ENCODE results near the gene TLK1. TPM values are rescaled to one million over a fixed set of nuclear protein-coding genes. Genes with fewer than 3 reads are reported as not detected.

TLK1 gene
- total and polyA plus RNA-seq, 2 of the 4 experiments (the other 2 are of a cell fraction): 7.3 to 12.5 TPM

DNA sequence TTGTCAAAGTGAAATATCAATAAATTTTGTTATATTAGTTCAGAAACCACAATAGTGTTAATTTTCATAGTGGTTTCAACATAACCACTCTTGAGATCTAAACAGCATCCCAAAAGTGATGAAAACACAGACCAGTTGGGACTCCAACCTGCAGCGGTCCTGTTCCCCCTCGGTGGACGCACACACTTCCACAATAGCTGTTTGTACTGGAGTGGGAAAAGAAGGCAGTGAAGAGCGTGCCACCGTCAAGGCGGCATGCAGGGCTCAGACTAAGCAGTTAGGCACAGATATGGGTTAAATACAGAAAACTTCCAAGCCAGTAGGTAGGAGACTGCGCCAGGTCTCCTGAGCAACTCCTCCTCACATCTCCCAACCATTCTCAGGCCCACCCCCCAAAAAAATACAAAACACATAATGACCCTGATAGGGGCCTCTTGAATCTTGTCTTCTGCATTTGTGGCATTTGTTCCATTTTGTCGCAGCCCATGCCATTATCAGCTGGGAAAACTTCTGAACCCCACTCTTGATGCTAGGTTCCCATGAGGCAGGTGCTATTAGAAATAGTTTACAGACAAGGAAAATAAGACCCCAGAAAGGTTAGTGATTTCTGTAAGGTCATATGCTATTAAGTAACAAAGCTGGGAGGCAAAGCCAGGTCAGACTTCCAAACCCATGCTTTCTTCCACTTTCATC is 174.0 kb downstream of the TLK1 start:
- no peak overlapping the region for H3K4ac ChIP-seq (ENCODE audit: low read depth, low read length)
- no peak overlapping the region for H2BK20ac ChIP-seq (ENCODE audit: low read depth, low read length)
- no peaks in the 10 kb centered on the region for H3K9me3 ChIP-seq (ENCODE audit: control insufficient read depth, insufficient read depth, low read length)
- DNase-seq: no peak
- no peak overlapping the region for H3K18ac ChIP-seq (ENCODE audit: low read depth, low read length)
- H3K4me2 ChIP-seq (ENCODE audit: low read depth, low read length): no peak overlapping the region
- no peak overlapping the region for H2BK120ac ChIP-seq (ENCODE audit: low read depth, low read length)
- ChIA-PET CTCF (interaction anchor here (0.6 kb wide), 1 partner anchor 594 kb away, joined by 3 read pairs; no protein-coding TSS in a partner anchor), POLR2A (ENCODE audit: unreplicated experiment) (interaction anchor here (0.6 kb wide), 1 partner anchor 1252 kb away, joined by 3 read pairs; no protein-coding TSS in a partner anchor)
- no peaks in the 10 kb centered on the region for H3K79me1 ChIP-seq (ENCODE audit: low read depth in 1 of 2, low read length in 2 of 2)
- H2BK15ac ChIP-seq (ENCODE audit: low read depth, low read length): no peak overlapping the region
- H4K20me1 ChIP-seq (ENCODE audit: insufficient read depth, low read length): no peaks in the 10 kb centered on the region
- H3K36me3 ChIP-seq (ENCODE audit: control insufficient read depth, insufficient read depth, low read length): no peaks in the 10 kb centered on the region
- H3K14ac ChIP-seq (replicated peaks; ENCODE audit: low read depth, low read length): no peak overlapping the region
- H3K4me3 ChIP-seq (ENCODE audit: insufficient read depth, low read depth, low read length): no peak overlapping the region
- no peak overlapping the region for H4K91ac ChIP-seq (ENCODE audit: insufficient read depth, low read depth, low read length)
- no peak overlapping the region for H3K56ac ChIP-seq (ENCODE audit: extremely low read depth, insufficient read depth, low read length)
- no peaks in the 10 kb centered on the region for H3K27me3 ChIP-seq (ENCODE audit: control insufficient read depth, insufficient read depth, low read length)
- no peak overlapping the region for H4K8ac ChIP-seq (ENCODE audit: low read depth in 2 of 2, low read length in 2 of 2)
- in situ Hi-C loops (cut with MboI; ENCODE audit: low sequenced_read_pairs): no loop called here
- no peak overlapping the region for H3K27ac ChIP-seq (ENCODE audit: insufficient read depth, low read length)
- no peak overlapping the region for H2AK5ac ChIP-seq (ENCODE audit: low read depth, low read length)
- no peak overlapping the region for H2AK9ac ChIP-seq (replicated peaks; ENCODE audit: low read depth, low read length, poor library complexity)
- ATAC-seq (ENCODE audit: low read depth): no peak
- no peak overlapping the region for H3K9ac ChIP-seq (ENCODE audit: low read depth, low read length)
- H3K9me1 ChIP-seq (ENCODE audit: insufficient read depth, low read length): no peaks in the 10 kb centered on the region
- H2AFZ ChIP-seq (replicated peaks; ENCODE audit: low read length, poor library complexity): no peak overlapping the region
- no peak for TF ChIP-seq CEBPB (IDR thresholded peaks at IDR 0.05; ENCODE audit: low read depth, low read length)
- no peak for TF ChIP-seq BHLHE40 (IDR thresholded peaks at IDR 0.05; ENCODE audit: low read depth, low read length)
- no peak for TF ChIP-seq NFE2L2 (IDR thresholded peaks at IDR 0.05; ENCODE audit: low read depth, low read length)
- TF ChIP-seq SMC3 (IDR thresholded peaks at IDR 0.05; ENCODE audit: low read depth, low read length): no peak
- TF ChIP-seq MAZ (IDR thresholded peaks at IDR 0.05; ENCODE audit: borderline replicate concordance, low read depth, low read length): no peak
- TF ChIP-seq CHD1 (IDR thresholded peaks at IDR 0.05; ENCODE audit: low read depth, low read length): no peak
- no peak for TF ChIP-seq RCOR1 (IDR thresholded peaks at IDR 0.05; ENCODE audit: insufficient replicate concordance, low read length)
- no peak for TF ChIP-seq MAFK (IDR thresholded peaks at IDR 0.05; ENCODE audit: low read depth, low read length)
- no peak for TF ChIP-seq FOS (IDR thresholded peaks at IDR 0.05; ENCODE audit: low read depth, low read length)
- no peak for TF ChIP-seq RAD21 (IDR thresholded peaks at IDR 0.05; ENCODE audit: low read length)
- no peak for TF ChIP-seq POLR2A (IDR thresholded peaks at IDR 0.05; ENCODE audit: low read depth, low read length)
- TF ChIP-seq, protein P1, sequence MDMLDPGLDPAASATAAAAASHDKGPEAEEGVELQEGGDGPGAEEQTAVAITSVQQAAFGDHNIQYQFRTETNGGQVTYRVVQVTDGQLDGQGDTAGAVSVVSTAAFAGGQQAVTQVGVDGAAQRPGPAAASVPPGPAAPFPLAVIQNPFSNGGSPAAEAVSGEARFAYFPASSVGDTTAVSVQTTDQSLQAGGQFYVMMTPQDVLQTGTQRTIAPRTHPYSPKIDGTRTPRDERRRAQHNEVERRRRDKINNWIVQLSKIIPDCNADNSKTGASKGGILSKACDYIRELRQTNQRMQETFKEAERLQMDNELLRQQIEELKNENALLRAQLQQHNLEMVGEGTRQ (IDR thresholded peaks at IDR 0.05; ENCODE audit: low read depth, low read length): no peak
- TF ChIP-seq, protein P2, sequence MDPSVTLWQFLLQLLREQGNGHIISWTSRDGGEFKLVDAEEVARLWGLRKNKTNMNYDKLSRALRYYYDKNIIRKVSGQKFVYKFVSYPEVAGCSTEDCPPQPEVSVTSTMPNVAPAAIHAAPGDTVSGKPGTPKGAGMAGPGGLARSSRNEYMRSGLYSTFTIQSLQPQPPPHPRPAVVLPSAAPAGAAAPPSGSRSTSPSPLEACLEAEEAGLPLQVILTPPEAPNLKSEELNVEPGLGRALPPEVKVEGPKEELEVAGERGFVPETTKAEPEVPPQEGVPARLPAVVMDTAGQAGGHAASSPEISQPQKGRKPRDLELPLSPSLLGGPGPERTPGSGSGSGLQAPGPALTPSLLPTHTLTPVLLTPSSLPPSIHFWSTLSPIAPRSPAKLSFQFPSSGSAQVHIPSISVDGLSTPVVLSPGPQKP (IDR thresholded peaks at IDR 0.05; ENCODE audit: borderline replicate concordance, low read depth, low read length): no peak
- TF ChIP-seq RFX5 (IDR thresholded peaks at IDR 0.05; ENCODE audit: low read depth, low read length): no peak
- TF ChIP-seq, protein P3, sequence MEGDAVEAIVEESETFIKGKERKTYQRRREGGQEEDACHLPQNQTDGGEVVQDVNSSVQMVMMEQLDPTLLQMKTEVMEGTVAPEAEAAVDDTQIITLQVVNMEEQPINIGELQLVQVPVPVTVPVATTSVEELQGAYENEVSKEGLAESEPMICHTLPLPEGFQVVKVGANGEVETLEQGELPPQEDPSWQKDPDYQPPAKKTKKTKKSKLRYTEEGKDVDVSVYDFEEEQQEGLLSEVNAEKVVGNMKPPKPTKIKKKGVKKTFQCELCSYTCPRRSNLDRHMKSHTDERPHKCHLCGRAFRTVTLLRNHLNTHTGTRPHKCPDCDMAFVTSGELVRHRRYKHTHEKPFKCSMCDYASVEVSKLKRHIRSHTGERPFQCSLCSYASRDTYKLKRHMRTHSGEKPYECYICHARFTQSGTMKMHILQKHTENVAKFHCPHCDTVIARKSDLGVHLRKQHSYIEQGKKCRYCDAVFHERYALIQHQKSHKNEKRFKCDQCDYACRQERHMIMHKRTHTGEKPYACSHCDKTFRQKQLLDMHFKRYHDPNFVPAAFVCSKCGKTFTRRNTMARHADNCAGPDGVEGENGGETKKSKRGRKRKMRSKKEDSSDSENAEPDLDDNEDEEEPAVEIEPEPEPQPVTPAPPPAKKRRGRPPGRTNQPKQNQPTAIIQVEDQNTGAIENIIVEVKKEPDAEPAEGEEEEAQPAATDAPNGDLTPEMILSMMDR (conservative IDR thresholded peaks at IDR 0.05; ENCODE audit: low read depth, low read length): no peak
- H4K5ac ChIP-seq (ENCODE audit: low read depth, low read length): no peak overlapping the region
- H3K23ac ChIP-seq (ENCODE audit: low read depth, low read length): no peak overlapping the region
- no CpG with 5 or more reads among the region's 8 CpGs for WGBS, 2 experiments (ENCODE audit: extremely low coverage in 2 of 2, insufficient read length in 1 of 2)
- intact Hi-C loops (cut with micrococcal nuclease): no loop called here
- H3K4me1 ChIP-seq (ENCODE audit: control insufficient read depth, insufficient read depth, low read length): no peaks in the 10 kb centered on the region
- BruUV-seq (replicated peaks): no TSS peak
- H2BK5ac ChIP-seq (ENCODE audit: low read depth, low read length, poor library complexity, severe bottlenecking): no peak overlapping the region
- dilution Hi-C loops (cut with HindIII; ENCODE audit: low sequenced_read_pairs, unreplicated experiment): no loop called here
